Neuronal stem cell (in vitro differentiated cells): ENCODE results near the gene VPS35L.

Source experiments
- DNase-seq: peaks from one replicate; pipeline ENCODE4 v3.0.0-alpha.2; 2013; ENCODE audit warnings: low spot score
- H2AFZ ChIP-seq: one replicate; pipeline ENCODE4 v1.6.1; 2013; ENCODE audit warnings: mild to moderate bottlenecking, low read length, inconsistent platforms
- H2AK5ac ChIP-seq: 2 replicates; pipeline ENCODE4 v1.6.1; 2013; ENCODE audit warnings: low read depth, mild to moderate bottlenecking, inconsistent platforms, low read length, moderate library complexity, mixed read lengths
- H2BK120ac ChIP-seq: 2 replicates; pipeline ENCODE4 v1.6.1; 2013; ENCODE audit warnings: low read depth, mild to moderate bottlenecking, inconsistent platforms, low read length, moderate library complexity, mixed read lengths
- H2BK12ac ChIP-seq: one replicate; pipeline ENCODE4 v1.6.1; 2013; ENCODE audit warnings: low read length, inconsistent platforms
- H2BK15ac ChIP-seq: 2 replicates; pipeline ENCODE4 v1.6.1; 2013; ENCODE audit warnings: mild to moderate bottlenecking, low read length, inconsistent platforms, mixed read lengths
- H2BK5ac ChIP-seq: one replicate; pipeline ENCODE4 v1.6.1; 2013; ENCODE audit warnings: inconsistent platforms, mild to moderate bottlenecking, low read length, moderate library complexity
- H3K14ac ChIP-seq: one replicate; pipeline ENCODE4 v1.6.1; 2013; ENCODE audit warnings: low read length, inconsistent platforms
- H3K18ac ChIP-seq: 2 replicates; pipeline ENCODE4 v1.6.1; 2013; ENCODE audit warnings: low read length, inconsistent platforms
- H3K23ac ChIP-seq: 2 replicates; pipeline ENCODE4 v1.6.1; 2013; ENCODE audit warnings: low read depth, mild to moderate bottlenecking, mixed read lengths, low read length, inconsistent platforms; ENCODE audit not compliant: poor library complexity
- H3K27ac ChIP-seq: replicated peaks from 3 replicates; pipeline ENCODE4 v1.5.1; 2013; ENCODE audit warnings: low read length, inconsistent platforms
- H3K27me3 ChIP-seq, 3 experiments: 2 replicates each; pipeline ENCODE4 v1.6.1; 2013; ENCODE audit warnings: low read length in 3 of 3, mild to moderate bottlenecking in 2 of 3, inconsistent platforms in 1 of 3, low read depth in 1 of 3, mixed read lengths in 1 of 3, moderate library complexity in 1 of 3; ENCODE audit not compliant: control insufficient read depth in 3 of 3, insufficient read depth in 3 of 3
- H3K36me3 ChIP-seq, 2 donors: replicated peaks in 1 of 2; 2 replicates each; pipeline ENCODE4 v1.6.1; 2013; ENCODE audit warnings: low read length in 2 of 2; ENCODE audit not compliant: control insufficient read depth in 2 of 2, insufficient read depth in 2 of 2
- H3K4ac ChIP-seq: 2 replicates; pipeline ENCODE4 v1.6.1; 2013; ENCODE audit warnings: inconsistent platforms, mild to moderate bottlenecking, low read length, moderate library complexity
- H3K4me1 ChIP-seq, 2 donors: 1 replicate in 1 of 2; 2 replicates in 1 of 2; pipeline ENCODE4 v1.6.1; 2013; ENCODE audit warnings: low read length in 2 of 2, low read depth in 1 of 2; ENCODE audit not compliant: control insufficient read depth in 2 of 2, insufficient read depth in 1 of 2
- H3K4me2 ChIP-seq: one replicate; pipeline ENCODE4 v1.6.1; 2013; ENCODE audit warnings: mild to moderate bottlenecking, low read length, inconsistent platforms; ENCODE audit not compliant: insufficient read depth, poor library complexity, severe bottlenecking
- H3K4me3 ChIP-seq, 2 donors: 2 replicates each; pipeline ENCODE4 v1.5.1; 2013; ENCODE audit warnings: low read length in 2 of 2, mild to moderate bottlenecking in 2 of 2, inconsistent platforms in 1 of 2, moderate library complexity in 1 of 2
- H3K79me1 ChIP-seq: one replicate; pipeline ENCODE4 v1.6.1; 2013; ENCODE audit warnings: low read depth, mild to moderate bottlenecking, inconsistent platforms, low read length, moderate library complexity
- H3K9ac ChIP-seq: one replicate; pipeline ENCODE4 v1.6.1; 2013; ENCODE audit warnings: mild to moderate bottlenecking, low read depth, low read length, inconsistent platforms; ENCODE audit not compliant: poor library complexity
- H3K9me3 ChIP-seq, 2 donors: replicated peaks in 1 of 2; 2 replicates each; pipeline versions ENCODE3 to v1.6.1; 2013; ENCODE audit warnings: low read length in 2 of 2, mild to moderate bottlenecking in 2 of 2, inconsistent platforms in 1 of 2, low read depth in 1 of 2, mixed read lengths in 1 of 2, moderate library complexity in 1 of 2; ENCODE audit not compliant: control insufficient read depth in 2 of 2, insufficient read depth in 1 of 2
- H4K8ac ChIP-seq: one replicate; pipeline ENCODE4 v1.6.1; 2013; ENCODE audit warnings: low read depth, mild to moderate bottlenecking, inconsistent platforms, low read length, moderate library complexity
- H4K91ac ChIP-seq: one replicate; pipeline ENCODE4 v1.6.1; 2013; ENCODE audit warnings: low read length, low read depth, mild to moderate bottlenecking, inconsistent platforms; ENCODE audit not compliant: poor library complexity
- WGBS, 2 donors: extraction: QIAGEN DNeasy Blood & Tissue Kit; methylation state at CpG; one replicate each; pipeline ENCODE4 v1.1.7; 2013; ENCODE audit warnings: missing lambda C conversion rate in 2 of 2, mixed read lengths in 1 of 2; ENCODE audit not compliant: insufficient read length in 2 of 2, insufficient replicate concordance in 1 of 2; ENCODE audit errors: extremely low coverage in 2 of 2; 5-methylcytosine and 5-hydroxymethylcytosine counted together

Gene VPS35L

DNA sequence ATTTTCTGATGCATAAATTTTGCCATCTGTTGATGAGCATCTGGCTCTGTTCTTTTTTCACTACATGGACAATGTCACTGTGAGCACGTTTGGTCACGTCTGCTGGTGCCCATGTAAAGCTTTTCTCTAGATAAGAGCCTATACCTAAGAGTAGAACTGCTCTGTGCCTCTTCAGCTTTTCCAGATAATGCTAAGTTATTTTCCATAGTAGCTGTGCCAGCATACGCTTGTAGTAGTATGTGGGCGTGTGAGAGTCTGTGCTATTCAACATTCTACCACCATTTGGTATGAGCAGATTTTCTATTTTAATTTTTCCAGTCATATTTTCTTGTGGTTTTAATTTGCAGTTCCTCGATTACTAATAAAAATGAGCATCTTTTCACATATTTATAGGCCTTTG lies 33.2 kb downstream of the VPS35L start:
- H3K4me3 ChIP-seq, result no peak overlapping the region
- no peak overlapping the region for H2AK5ac ChIP-seq
- no peaks in the 10 kb centered on the region for H3K27me3 ChIP-seq
- no peak overlapping the region for H2BK15ac ChIP-seq
- no peak overlapping the region for H4K91ac ChIP-seq
- no peak overlapping the region for H2BK12ac ChIP-seq
- peaks cover 9 to 57% of the 10 kb centered on the region in 2 donors for H3K36me3 ChIP-seq
- no peak overlapping the region for H2BK120ac ChIP-seq
- no peak overlapping the region for H3K23ac ChIP-seq
- no peak overlapping the region for H2AFZ ChIP-seq
- H4K8ac ChIP-seq, result no peak overlapping the region
- H3K9me3 ChIP-seq, result no peaks in the 10 kb centered on the region
- H3K27ac ChIP-seq, result no peak overlapping the region
- no CpG with 5 or more reads among the region's 5 CpGs for WGBS, 2 donors
- no peak overlapping the region for H3K9ac ChIP-seq
- no peak overlapping the region for H3K4me2 ChIP-seq
- DNase-seq, result no peak
- H3K4ac ChIP-seq, result no peak overlapping the region
- no peak overlapping the region for H2BK5ac ChIP-seq
- no peaks in the 10 kb centered on the region for H3K79me1 ChIP-seq
- H3K4me1 ChIP-seq, result no peaks in the 10 kb centered on the region
- no peak overlapping the region for H3K14ac ChIP-seq
- H3K18ac ChIP-seq, result no peak overlapping the region

DNA sequence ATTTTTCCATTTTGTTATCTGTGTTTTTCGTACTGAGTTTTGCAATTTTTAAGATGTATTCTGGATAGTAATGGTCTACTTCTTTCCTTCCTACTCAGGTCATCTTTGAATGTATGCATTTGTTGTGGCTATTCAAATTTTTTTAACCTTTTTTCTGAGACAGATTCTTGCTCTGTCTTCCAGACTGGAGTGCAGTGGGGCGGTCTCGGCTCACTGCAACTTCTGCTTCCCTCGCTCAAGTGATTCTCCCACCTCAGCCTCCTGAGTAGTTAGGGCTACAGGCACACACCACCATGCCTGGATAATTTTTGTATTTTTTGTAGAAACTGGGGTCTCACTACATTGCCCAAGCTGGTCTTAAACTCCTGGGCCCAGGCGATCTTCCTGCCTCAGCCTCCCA lies 33.6 kb downstream of the VPS35L start:
- Histone ChIP-seq H4K8ac (no peak overlapping the region), H3K14ac (no peak overlapping the region), H3K79me1 (no peaks in the 10 kb centered on the region), H3K27me3 (no peaks in the 10 kb centered on the region), H3K4me3 (no peak overlapping the region), H2AK5ac (no peak overlapping the region), H4K91ac (no peak overlapping the region), H3K9me3 (no peaks in the 10 kb centered on the region), H2BK120ac (no peak overlapping the region), H2AFZ (no peak overlapping the region), H3K4me2 (no peak overlapping the region), H3K18ac (no peak overlapping the region), H2BK5ac (no peak overlapping the region), H3K27ac (no peak overlapping the region), H3K23ac (no peak overlapping the region), H3K36me3 (peaks cover 9 to 56% of the 10 kb centered on the region in 2 donors), H3K9ac (no peak overlapping the region), H3K4me1 (no peaks in the 10 kb centered on the region), H2BK15ac (no peak overlapping the region), H3K4ac (no peak overlapping the region), H2BK12ac (no peak overlapping the region)
- WGBS, 2 donors, result no CpG with 5 or more reads among the region's 5 CpGs
- no peak for DNase-seq

DNA sequence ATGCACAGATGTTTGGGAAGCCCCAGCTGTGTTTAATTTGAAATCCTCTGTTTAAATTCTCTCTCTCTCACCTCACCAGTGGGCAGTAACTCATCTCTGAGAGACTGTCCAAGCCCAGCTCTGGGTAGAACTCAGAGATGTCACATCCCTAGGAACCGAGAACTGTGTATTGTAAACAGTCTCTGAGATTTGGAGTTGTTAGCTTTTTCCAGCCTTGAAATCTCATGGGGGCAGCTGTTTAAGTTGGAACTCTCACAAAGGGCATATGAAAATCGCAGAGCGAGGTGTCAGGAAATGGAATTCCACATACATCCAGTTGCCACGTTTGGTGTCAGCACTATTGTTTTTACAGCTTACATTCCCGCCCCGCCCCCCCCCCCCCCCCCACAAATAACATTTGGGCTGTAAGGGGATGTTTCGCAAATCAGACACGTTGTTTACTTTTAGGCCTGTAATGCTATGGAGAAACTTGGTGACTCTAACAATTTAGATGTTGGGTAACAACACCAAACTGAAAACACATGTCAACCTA lies 34.3 kb downstream of the VPS35L start:
- no peak overlapping the region for H3K27ac ChIP-seq
- no peak overlapping the region for H3K4me2 ChIP-seq

DNA sequence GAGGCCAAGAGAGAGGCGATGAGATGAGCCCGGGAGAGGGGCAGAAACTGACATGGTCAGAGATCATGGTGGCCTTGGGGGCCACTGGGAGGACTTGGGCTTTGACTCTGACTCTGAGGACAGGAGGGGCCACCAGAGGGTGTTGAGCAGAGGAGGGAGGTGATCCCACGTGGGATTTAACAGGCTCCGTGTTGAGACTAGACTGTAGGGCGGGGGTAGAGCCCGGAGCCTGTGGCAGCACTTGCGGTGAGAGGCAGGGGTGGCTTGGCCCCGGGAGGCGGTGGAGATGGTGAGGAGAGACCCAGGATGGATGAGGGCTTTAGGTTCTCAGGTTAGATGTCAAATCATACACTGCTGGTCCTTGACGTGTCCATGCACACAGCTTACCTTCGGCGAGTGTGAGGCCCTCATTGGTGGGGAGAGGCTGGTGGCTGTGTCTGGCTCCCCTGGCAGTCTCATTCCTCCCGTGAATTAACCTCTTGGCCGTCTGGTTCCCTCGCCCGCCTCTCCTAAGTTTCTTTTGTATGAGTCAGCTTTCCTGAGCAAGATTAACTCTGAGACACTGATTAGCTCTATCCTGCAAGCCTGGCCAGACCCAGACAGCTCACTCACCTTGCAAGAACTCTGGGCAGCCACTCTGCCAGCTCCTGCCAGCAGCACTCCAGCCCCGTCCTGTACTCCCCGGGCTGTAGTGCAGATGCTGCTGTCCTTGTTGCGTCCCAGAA lies 39.7 kb downstream of the VPS35L start:
- no peak overlapping the region for H2BK12ac ChIP-seq
- no peak overlapping the region for H2BK15ac ChIP-seq
- H4K91ac ChIP-seq, result no peak overlapping the region
- no peaks in the 10 kb centered on the region for H3K9me3 ChIP-seq
- H3K27me3 ChIP-seq, result no peaks in the 10 kb centered on the region
- H3K4me3 ChIP-seq, result no peak overlapping the region
- DNase-seq, result no peak
- no peak overlapping the region for H3K27ac ChIP-seq
- peak overlapping the region; percentile 48 for H3K18ac ChIP-seq
- H2AK5ac ChIP-seq, result no peak overlapping the region
- peak overlapping the region; percentile 29 for H2BK5ac ChIP-seq
- no peak overlapping the region for H3K4ac ChIP-seq
- no peak overlapping the region for H4K8ac ChIP-seq
- no peak overlapping the region for H3K9ac ChIP-seq
- peaks cover 0 to 7% of the 10 kb centered on the region in 2 donors for H3K4me1 ChIP-seq
- no peaks in the 10 kb centered on the region for H3K79me1 ChIP-seq
- no peak overlapping the region for H3K14ac ChIP-seq
- no peak overlapping the region for H2AFZ ChIP-seq
- H3K23ac ChIP-seq, result peak overlapping the region; percentile 70
- no CpG with 5 or more reads among the region's 19 CpGs for WGBS, 2 donors
- H3K36me3 ChIP-seq, result peaks cover 6 to 55% of the 10 kb centered on the region in 2 donors
- H2BK120ac ChIP-seq, result no peak overlapping the region
- H3K4me2 ChIP-seq, result no peak overlapping the region

More for the DNA sequence above, 34.3 kb downstream of the VPS35L start:
- no peak overlapping the region for H2BK5ac ChIP-seq
- H3K4me1 ChIP-seq, result no peaks in the 10 kb centered on the region
- no peak overlapping the region for H3K4ac ChIP-seq
- WGBS, 2 donors, result no CpG with 5 or more reads among the region's 8 CpGs
- H3K79me1 ChIP-seq, result no peaks in the 10 kb centered on the region
- no peak overlapping the region for H2AK5ac ChIP-seq
- no peak overlapping the region for H3K23ac ChIP-seq
- no peak overlapping the region for H3K9ac ChIP-seq
- H3K14ac ChIP-seq, result no peak overlapping the region
- no peak overlapping the region for H3K4me3 ChIP-seq
- DNase-seq, result no peak
- no peak overlapping the region for H4K8ac ChIP-seq
- no peak overlapping the region for H3K18ac ChIP-seq
- no peak overlapping the region for H4K91ac ChIP-seq
- no peaks in the 10 kb centered on the region for H3K27me3 ChIP-seq
- no peak overlapping the region for H2AFZ ChIP-seq
- H2BK120ac ChIP-seq, result no peak overlapping the region
- H3K36me3 ChIP-seq, result peaks cover 9 to 58% of the 10 kb centered on the region in 2 donors
- no peaks in the 10 kb centered on the region for H3K9me3 ChIP-seq
- H2BK15ac ChIP-seq, result no peak overlapping the region
- H2BK12ac ChIP-seq, result no peak overlapping the region
